RWPE2 (cell line): ENCODE results near the gene KCTD7.
"Not testable (repeated sequence)": the region's sequence is repeated elsewhere in the genome, so short reads cannot be mapped to it uniquely, and the experiment has no call there.

Experiments used
- ATAC-seq: fragments of 200-7000 bp; cut with Tn5 transposase; 3 replicates; pipeline ENCODE4 v1.9.1; 2021; ENCODE audit warnings: low read depth
- DNase-seq: peaks from one replicate; pipeline ENCODE4 v3.0.0-alpha.2; 2020; ENCODE audit warnings: low spot score
- H3K27ac ChIP-seq: fragments of 450-650 bp; 2 replicates; pipeline ENCODE4 v1.5.1; 2017; ENCODE audit warnings: mild to moderate bottlenecking; ENCODE audit not compliant: poor library complexity, severe bottlenecking
- H3K27me3 ChIP-seq: fragments of 250-450 bp; sonication (Bioruptor Pico); 2 replicates; pipeline ENCODE4 v1.5.1; 2021; ENCODE audit warnings: mild to moderate bottlenecking, moderate library complexity; ENCODE audit not compliant: insufficient read depth, poor library complexity, severe bottlenecking
- H3K36me3 ChIP-seq: fragments of 250-450 bp; sonication (Bioruptor Pico); 2 replicates; pipeline ENCODE4 v1.5.1; 2020; ENCODE audit warnings: low read depth, mild to moderate bottlenecking, moderate library complexity
- H3K4me1 ChIP-seq: fragments of 250-450 bp; sonication (Bioruptor Pico); 2 replicates; pipeline ENCODE4 v1.5.1; 2021; ENCODE audit warnings: mild to moderate bottlenecking, moderate library complexity; ENCODE audit not compliant: insufficient read depth, poor library complexity, severe bottlenecking
- H3K4me3 ChIP-seq: fragments of 250-450 bp; sonication (Bioruptor Pico); 2 replicates; pipeline ENCODE4 v1.5.1; 2021; ENCODE audit warnings: mild to moderate bottlenecking, moderate library complexity; ENCODE audit not compliant: severe bottlenecking
- H3K9me3 ChIP-seq: fragments of 250-450 bp; sonication (Bioruptor Pico); 2 replicates; pipeline ENCODE4 v1.5.1; 2021; ENCODE audit warnings: mild to moderate bottlenecking, moderate library complexity; ENCODE audit not compliant: severe bottlenecking
- TF ChIP-seq, protein P1 (sequence below): fragments of 450-650 bp; IDR thresholded peaks from one replicate; pipeline ENCODE4 v1.5.1; 2017; ENCODE audit warnings: mild to moderate bottlenecking, moderate library complexity; ENCODE audit not compliant: poor library complexity, severe bottlenecking

The KCTD7 gene

GRCh38 chr7:66602159-66602558 lies 26.5 kb upstream of the KCTD7 start:
- no peak overlapping the region for H3K4me3 ChIP-seq
- DNase-seq (no peak), ATAC-seq (0 out of 3 replicates have a peak, but pooled peaks have one; percentile 19)
- H3K36me3 ChIP-seq, result no peaks in the 10 kb centered on the region
- TF ChIP-seq, protein P1, sequence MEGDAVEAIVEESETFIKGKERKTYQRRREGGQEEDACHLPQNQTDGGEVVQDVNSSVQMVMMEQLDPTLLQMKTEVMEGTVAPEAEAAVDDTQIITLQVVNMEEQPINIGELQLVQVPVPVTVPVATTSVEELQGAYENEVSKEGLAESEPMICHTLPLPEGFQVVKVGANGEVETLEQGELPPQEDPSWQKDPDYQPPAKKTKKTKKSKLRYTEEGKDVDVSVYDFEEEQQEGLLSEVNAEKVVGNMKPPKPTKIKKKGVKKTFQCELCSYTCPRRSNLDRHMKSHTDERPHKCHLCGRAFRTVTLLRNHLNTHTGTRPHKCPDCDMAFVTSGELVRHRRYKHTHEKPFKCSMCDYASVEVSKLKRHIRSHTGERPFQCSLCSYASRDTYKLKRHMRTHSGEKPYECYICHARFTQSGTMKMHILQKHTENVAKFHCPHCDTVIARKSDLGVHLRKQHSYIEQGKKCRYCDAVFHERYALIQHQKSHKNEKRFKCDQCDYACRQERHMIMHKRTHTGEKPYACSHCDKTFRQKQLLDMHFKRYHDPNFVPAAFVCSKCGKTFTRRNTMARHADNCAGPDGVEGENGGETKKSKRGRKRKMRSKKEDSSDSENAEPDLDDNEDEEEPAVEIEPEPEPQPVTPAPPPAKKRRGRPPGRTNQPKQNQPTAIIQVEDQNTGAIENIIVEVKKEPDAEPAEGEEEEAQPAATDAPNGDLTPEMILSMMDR, result no peak
- no peaks in the 10 kb centered on the region for H3K9me3 ChIP-seq
- H3K27ac ChIP-seq, result no peak overlapping the region
- H3K4me1 ChIP-seq, result no peaks in the 10 kb centered on the region
- H3K27me3 ChIP-seq, result no peaks in the 10 kb centered on the region

GRCh38 chr7:66604198-66604597 lies 24.5 kb upstream of the KCTD7 start:
- H3K4me3 ChIP-seq, result no peak overlapping the region
- TF ChIP-seq, protein P1, result no peak
- no peaks in the 10 kb centered on the region for H3K36me3 ChIP-seq
- H3K4me1 ChIP-seq, result no peaks in the 10 kb centered on the region
- no peaks in the 10 kb centered on the region for H3K27me3 ChIP-seq
- no peak overlapping the region for H3K27ac ChIP-seq
- DNase-seq (no peak), ATAC-seq (no peak)
- H3K9me3 ChIP-seq, result no peaks in the 10 kb centered on the region

DNA sequence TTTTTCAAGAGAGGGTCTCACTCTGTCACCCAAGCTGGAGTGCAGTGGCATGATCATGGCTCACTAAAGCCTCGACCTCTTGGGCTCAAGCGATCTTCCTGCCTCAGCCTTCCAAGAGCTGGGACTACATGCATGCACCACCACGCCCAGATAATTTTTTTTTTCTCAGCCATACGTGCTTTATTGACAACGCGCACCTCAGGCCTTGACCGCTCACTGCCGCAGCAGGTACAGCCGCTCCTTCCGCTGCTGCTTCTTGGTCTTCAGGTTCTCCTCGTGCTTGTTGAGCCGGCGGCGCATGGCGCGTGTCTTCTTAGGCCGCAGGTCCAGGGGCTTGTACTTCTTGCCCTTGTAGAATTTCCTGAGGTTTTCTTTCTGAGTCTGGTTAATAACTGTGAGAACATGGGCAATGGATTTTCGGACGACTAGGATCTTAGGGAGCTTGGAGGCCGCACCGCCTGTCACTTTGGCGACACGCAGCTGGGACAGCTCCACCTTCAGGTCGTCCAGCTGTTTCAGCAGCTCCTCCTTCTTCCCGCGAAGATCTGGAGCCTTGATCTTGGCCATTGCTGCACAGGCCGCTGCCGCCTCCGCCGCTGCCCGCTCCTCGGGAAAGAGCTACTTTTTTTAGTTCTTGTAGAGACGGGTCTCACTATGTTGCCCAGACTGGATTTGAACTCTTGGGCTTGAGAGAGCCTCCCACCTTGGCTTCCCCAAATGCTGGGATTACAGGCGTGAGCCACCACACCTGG lies 22.0 kb upstream of the KCTD7 start:
- not testable (repeated sequence) for H3K27me3 ChIP-seq, H3K9me3 ChIP-seq, H3K4me3 ChIP-seq, DNase-seq, H3K4me1 ChIP-seq, ATAC-seq, H3K36me3 ChIP-seq, H3K27ac ChIP-seq

GRCh38 chr7:66609176-66609575 lies 19.5 kb upstream of the KCTD7 start:
- Histone ChIP-seq H3K27ac (no peak overlapping the region), H3K9me3 (no peaks in the 10 kb centered on the region)
- no peak for ATAC-seq

DNA sequence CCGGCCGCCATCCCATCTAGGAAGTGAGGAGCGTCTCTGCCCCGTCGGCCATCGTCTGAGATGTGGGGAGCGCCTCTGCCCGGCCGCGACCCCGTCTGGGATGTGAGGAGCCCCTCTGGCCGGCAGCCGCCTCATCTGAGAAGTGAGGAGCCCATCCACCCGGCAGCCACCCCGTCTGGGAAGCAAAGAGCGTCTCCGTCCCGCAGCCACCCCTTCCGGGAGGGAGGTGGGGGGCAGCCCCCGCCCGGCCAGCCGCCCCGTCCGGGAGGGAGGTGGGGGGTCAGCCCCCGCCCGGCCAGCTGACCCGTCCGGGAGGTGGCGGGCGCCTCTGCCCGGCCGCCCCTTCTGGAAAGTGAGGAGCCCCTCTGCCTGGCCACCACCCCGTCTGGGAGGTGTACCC lies 14.1 kb upstream of the KCTD7 start:
- not testable (repeated sequence) for H3K9me3 ChIP-seq, H3K4me3 ChIP-seq, H3K27me3 ChIP-seq, H3K27ac ChIP-seq, ATAC-seq, H3K36me3 ChIP-seq, H3K4me1 ChIP-seq, DNase-seq

More at GRCh38 chr7:66609176-66609575, 19.5 kb upstream of the KCTD7 start:
- Histone ChIP-seq H3K4me1 (no peaks in the 10 kb centered on the region), H3K4me3 (no peak overlapping the region), H3K36me3 (no peaks in the 10 kb centered on the region), H3K27me3 (no peaks in the 10 kb centered on the region)
- TF ChIP-seq, protein P1, result no peak
- no peak for DNase-seq

DNA sequence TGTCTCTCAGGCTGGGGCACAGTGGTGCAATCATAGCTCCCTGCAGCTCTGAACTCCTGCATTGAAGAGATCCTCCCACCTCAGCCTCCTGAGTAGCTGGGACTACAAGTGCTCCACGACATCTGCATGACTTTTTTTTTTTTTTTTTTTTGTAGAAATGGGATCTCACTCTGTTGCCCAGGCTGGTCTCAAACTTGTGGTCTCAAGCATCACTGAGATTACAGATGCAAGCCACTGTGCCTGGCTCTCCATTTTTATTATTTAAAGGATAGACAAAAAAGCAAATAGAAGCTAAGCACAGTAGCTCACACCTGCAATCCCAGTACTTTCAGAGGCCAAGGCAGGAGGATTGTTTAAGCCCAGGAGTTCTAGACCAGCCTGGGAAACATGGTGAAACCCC lies 13.0 kb upstream of the KCTD7 start:
- no peak overlapping the region for H3K27ac ChIP-seq
- no peaks in the 10 kb centered on the region for H3K4me1 ChIP-seq
- no peak for ATAC-seq

More for the DNA sequence above, 13.0 kb upstream of the KCTD7 start:
- DNase-seq, result no peak
- no peak overlapping the region for H3K4me3 ChIP-seq
- H3K27me3 ChIP-seq, result no peaks in the 10 kb centered on the region
- no peaks in the 10 kb centered on the region for H3K36me3 ChIP-seq
- TF ChIP-seq, protein P1, result no peak
- H3K9me3 ChIP-seq, result no peaks in the 10 kb centered on the region
